ENCODE measurements around the gene LITAF. TPM values are rescaled to one million over a fixed set of nuclear protein-coding genes. Genes with fewer than 3 reads are reported as not detected.

The LITAF gene
- total RNA-seq, 5 donors from 2014 or later (not counting 1 experiment from before 2014, with no cell fraction given) = 150 to 256 (median 161) TPM

DNA sequence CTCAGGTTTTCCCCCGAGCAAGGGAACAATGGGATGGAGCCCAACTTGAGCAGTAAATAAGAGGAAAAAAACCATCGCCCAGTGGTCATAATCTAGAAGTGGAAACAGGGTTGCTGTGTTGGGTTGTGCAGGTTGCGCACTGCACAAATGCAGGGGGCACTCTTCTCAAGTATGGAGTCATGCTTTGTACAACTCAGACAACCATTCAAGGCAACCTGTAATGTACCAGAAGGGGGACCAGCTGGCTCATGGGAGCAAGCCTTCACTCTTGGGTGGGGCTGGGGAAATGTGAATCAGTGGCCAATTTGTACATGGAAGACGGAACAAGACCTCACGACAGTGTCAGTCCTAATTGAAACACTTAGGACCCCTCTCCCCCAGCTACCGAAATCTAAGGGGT is 23.9 kb upstream of the LITAF start:
- 100% methylated on average over 2 of the region's 6 CpGs for WGBS (ENCODE audit: insufficient coverage)
- H3K27me3 Mint-ChIP-seq = no peaks in the 10 kb centered on the region
- H3K4me3 Mint-ChIP-seq = no peak overlapping the region
- Histone ChIP-seq H3K4me1 (ENCODE audit: control insufficient read depth in 1 of 2, extremely low read depth in 1 of 2, insufficient read depth in 2 of 2, low read length in 2 of 2) (peaks cover 3 to 40% of the 10 kb centered on the region in 2 experiments), H3K27me3 (replicated peaks in 1 of 2; ENCODE audit: control insufficient read depth in 2 of 2, extremely low read depth in 1 of 2, insufficient read depth in 2 of 2, low read length in 1 of 2) (peaks cover 0 to 3% of the 10 kb centered on the region in 2 experiments), H3K9me3 (no peaks in the 10 kb centered on the region), H3K27ac (ENCODE audit: low read length) (no peak overlapping the region), H3K36me3 (ENCODE audit: control insufficient read depth in 2 of 2, extremely low read depth in 1 of 2, insufficient read depth in 1 of 2, low read length in 1 of 2) (no peaks in the 10 kb centered on the region), H3K4me3 (ENCODE audit: control insufficient read depth in 1 of 2, extremely low read depth in 1 of 2, low read length in 1 of 2) (no peak overlapping the region)
- ChIA-PET POLR2A (no interaction called here), CTCF (no interaction called here)
- H3K27ac Mint-ChIP-seq = peak overlapping the region in 1 of 2 donors; percentile 22
- DNase-seq (no peak), ATAC-seq (replicated peaks in 1 of 4) (no peak)
- H3K9me3 Mint-ChIP-seq = no peaks in the 10 kb centered on the region
- peaks cover 29 to 45% (median 32%) of the 10 kb centered on the region in 3 donors for H3K4me1 Mint-ChIP-seq
- no peaks in the 10 kb centered on the region for H3K36me3 Mint-ChIP-seq

DNA sequence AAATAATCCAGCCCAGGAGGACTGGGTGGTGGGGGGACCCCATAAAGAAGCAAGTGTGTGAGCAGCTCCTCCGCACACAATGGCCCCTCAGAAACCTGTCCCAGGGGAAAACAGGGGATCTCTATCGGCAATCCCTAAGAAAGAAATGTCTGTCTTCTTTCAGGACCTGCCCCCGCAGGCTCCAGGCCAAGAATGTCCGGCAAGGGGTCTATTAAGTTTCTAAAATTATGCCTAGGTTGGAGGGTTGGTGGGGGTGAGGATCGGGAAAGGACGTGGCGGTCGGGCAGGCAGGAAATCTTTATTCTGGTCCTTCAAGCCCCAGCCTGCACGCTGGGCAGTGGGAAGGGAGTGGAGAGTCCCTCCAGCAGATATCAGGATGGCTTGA is 23.4 kb upstream of the LITAF start:
- Histone ChIP-seq H3K4me1 (ENCODE audit: control insufficient read depth in 1 of 2, extremely low read depth in 1 of 2, insufficient read depth in 2 of 2, low read length in 2 of 2) (peaks cover 3 to 40% of the 10 kb centered on the region in 2 experiments), H3K27ac (ENCODE audit: low read length) (no peak overlapping the region), H3K9me3 (no peaks in the 10 kb centered on the region), H3K36me3 (ENCODE audit: control insufficient read depth in 2 of 2, extremely low read depth in 1 of 2, insufficient read depth in 1 of 2, low read length in 1 of 2) (no peaks in the 10 kb centered on the region), H3K4me3 (ENCODE audit: control insufficient read depth in 1 of 2, extremely low read depth in 1 of 2, low read length in 1 of 2) (no peak overlapping the region), H3K27me3 (replicated peaks in 1 of 2; ENCODE audit: control insufficient read depth in 2 of 2, extremely low read depth in 1 of 2, insufficient read depth in 2 of 2, low read length in 1 of 2) (peaks cover 0 to 5% of the 10 kb centered on the region in 2 experiments)
- H3K36me3 Mint-ChIP-seq = no peaks in the 10 kb centered on the region
- CTCF ChIA-PET = no interaction called here
- H3K9me3 Mint-ChIP-seq = no peaks in the 10 kb centered on the region
- no peak overlapping the region for H3K27ac Mint-ChIP-seq
- no peak overlapping the region for H3K4me3 Mint-ChIP-seq
- 98% methylated on average over 9 of the region's 9 CpGs for WGBS (ENCODE audit: insufficient coverage)
- POLR2A ChIA-PET = no interaction called here
- H3K4me1 Mint-ChIP-seq = peaks cover 28 to 45% (median 30%) of the 10 kb centered on the region in 3 donors
- H3K27me3 Mint-ChIP-seq = no peaks in the 10 kb centered on the region
- no peak for ATAC-seq (replicated peaks in 1 of 4)
- no peak for DNase-seq

DNA sequence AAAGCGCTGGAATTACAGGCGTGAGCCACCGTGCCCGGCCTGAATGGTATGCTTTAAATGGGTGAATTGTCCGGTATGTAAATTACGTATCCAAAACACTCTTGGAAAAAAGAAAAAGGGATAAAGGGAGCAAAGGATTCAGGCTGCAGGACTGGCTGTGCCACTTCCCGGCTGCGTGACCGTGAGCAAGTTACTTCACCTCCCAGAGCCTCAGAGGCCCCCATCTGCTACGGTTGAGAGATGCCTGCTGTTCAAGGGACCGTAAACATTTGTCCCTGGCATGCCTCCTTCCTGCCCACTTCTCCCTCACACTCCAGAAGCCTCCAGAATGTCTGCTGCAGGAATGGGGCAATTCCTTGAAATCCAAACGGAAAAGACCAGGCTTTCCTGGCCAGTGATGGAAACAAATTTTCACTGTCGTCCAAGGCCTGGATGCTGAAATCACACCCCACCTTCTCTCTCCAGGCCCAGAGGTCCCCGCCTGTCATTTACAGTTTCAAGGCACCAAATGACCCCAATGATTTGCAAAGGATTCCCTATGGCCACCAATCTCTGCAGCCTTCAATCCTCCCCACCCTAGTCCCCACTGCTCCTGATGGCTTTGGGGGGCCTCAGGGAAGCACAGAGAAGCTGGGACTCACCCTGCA is 22.9 kb upstream of the LITAF start:
- H3K27me3 ChIP-seq (replicated peaks in 1 of 2; ENCODE audit: control insufficient read depth in 2 of 2, extremely low read depth in 1 of 2, insufficient read depth in 2 of 2, low read length in 1 of 2) = peaks cover 0 to 9% of the 10 kb centered on the region in 2 experiments
- Mint-ChIP-seq H3K27me3 (no peaks in the 10 kb centered on the region), H3K36me3 (no peaks in the 10 kb centered on the region), H3K27ac (no peak overlapping the region), H3K4me3 (no peak overlapping the region), H3K9me3 (no peaks in the 10 kb centered on the region), H3K4me1 (peaks cover 23 to 40% (median 25%) of the 10 kb centered on the region in 3 donors)
- POLR2A ChIA-PET = no interaction called here
- DNase-seq (no peak), ATAC-seq (replicated peaks in 1 of 4) (no peak)
- WGBS (ENCODE audit: insufficient coverage) = 95% methylated on average over 12 of the region's 14 CpGs
- H3K4me1 ChIP-seq (ENCODE audit: control insufficient read depth in 1 of 2, extremely low read depth in 1 of 2, insufficient read depth in 2 of 2, low read length in 2 of 2) = peaks cover 3 to 35% of the 10 kb centered on the region in 2 experiments
- CTCF ChIA-PET = interaction anchor here in 1 of 2 donors (0.7 kb wide), 1 partner anchor 547 kb away, joined by 4 read pairs; no protein-coding TSS in a partner anchor
- no peaks in the 10 kb centered on the region for H3K9me3 ChIP-seq
- H3K4me3 ChIP-seq (ENCODE audit: control insufficient read depth in 1 of 2, extremely low read depth in 1 of 2, low read length in 1 of 2) = no peak overlapping the region
- H3K27ac ChIP-seq (ENCODE audit: low read length) = no peak overlapping the region
- no peaks in the 10 kb centered on the region for H3K36me3 ChIP-seq (ENCODE audit: control insufficient read depth in 2 of 2, extremely low read depth in 1 of 2, insufficient read depth in 1 of 2, low read length in 1 of 2)

DNA sequence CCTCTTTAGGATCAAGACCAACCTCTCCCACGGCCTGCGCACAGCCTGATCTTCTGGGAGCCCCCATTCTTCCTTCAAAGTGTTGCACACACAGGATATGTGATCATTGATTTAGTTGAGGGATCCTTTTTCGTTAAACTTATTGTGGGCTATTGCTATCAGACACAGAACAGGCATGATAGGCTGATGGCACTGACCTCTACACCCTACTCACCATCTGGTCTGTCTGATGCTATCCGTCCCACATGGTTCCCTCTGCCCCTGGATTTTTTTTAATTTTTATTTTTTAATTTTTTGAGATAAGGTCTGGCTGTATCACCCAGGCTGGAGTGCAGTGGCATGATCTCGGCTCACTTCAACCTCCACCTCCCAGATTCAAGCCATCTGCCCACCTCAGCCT is 19.2 kb upstream of the LITAF start:
- no peak for DNase-seq
- Histone ChIP-seq H3K36me3 (ENCODE audit: control insufficient read depth in 2 of 2, extremely low read depth in 1 of 2, insufficient read depth in 1 of 2, low read length in 1 of 2) (no peaks in the 10 kb centered on the region), H3K4me1 (ENCODE audit: control insufficient read depth in 1 of 2, extremely low read depth in 1 of 2, insufficient read depth in 2 of 2, low read length in 2 of 2) (peaks cover 0 to 8% of the 10 kb centered on the region in 2 experiments), H3K27me3 (replicated peaks in 1 of 2; ENCODE audit: control insufficient read depth in 2 of 2, extremely low read depth in 1 of 2, insufficient read depth in 2 of 2, low read length in 1 of 2) (peaks cover 0 to 12% of the 10 kb centered on the region in 2 experiments), H3K27ac (ENCODE audit: low read length) (no peak overlapping the region), H3K4me3 (ENCODE audit: control insufficient read depth in 1 of 2, extremely low read depth in 1 of 2, low read length in 1 of 2) (no peak overlapping the region), H3K9me3 (no peaks in the 10 kb centered on the region)
- CTCF ChIA-PET = no interaction called here
- Mint-ChIP-seq H3K9me3 (no peaks in the 10 kb centered on the region), H3K4me1 (peaks cover 10 to 29% (median 19%) of the 10 kb centered on the region in 3 donors), H3K4me3 (no peak overlapping the region), H3K27ac (no peak overlapping the region), H3K36me3 (no peaks in the 10 kb centered on the region), H3K27me3 (no peaks in the 10 kb centered on the region)
- ATAC-seq (replicated peaks in 1 of 4) = no peak
- no CpG with 5 or more reads among the region's 5 CpGs for WGBS (ENCODE audit: insufficient coverage)
- POLR2A ChIA-PET = no interaction called here

DNA sequence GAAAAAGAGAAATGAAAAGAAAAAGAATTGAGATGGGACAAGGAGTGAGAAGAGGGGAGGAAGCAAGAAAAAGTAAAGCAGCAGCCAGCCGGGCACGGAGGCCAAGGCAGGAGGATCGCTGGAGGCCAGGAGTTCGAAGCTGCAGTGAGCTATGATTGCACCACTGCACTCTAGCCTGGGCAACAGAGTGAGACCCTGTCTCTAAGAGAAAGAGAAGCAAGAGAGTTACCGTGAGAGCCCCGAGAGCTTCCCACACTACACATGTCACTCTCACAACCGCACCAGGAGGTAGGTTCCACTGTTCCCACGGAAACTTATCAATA is 18.8 kb upstream of the LITAF start:
- no peak overlapping the region for H3K27ac ChIP-seq (ENCODE audit: low read length)
- ChIA-PET CTCF (no interaction called here), POLR2A (no interaction called here)
- no peak for ATAC-seq (replicated peaks in 1 of 4)
- H3K4me1 ChIP-seq (ENCODE audit: control insufficient read depth in 1 of 2, extremely low read depth in 1 of 2, insufficient read depth in 2 of 2, low read length in 2 of 2) = peaks cover 0 to 8% of the 10 kb centered on the region in 2 experiments
- WGBS (ENCODE audit: insufficient coverage) = 87% methylated on average over 6 of the region's 8 CpGs
- H3K27ac Mint-ChIP-seq = peak overlapping the region in 1 of 2 donors; percentile 28
- no peaks in the 10 kb centered on the region for H3K27me3 Mint-ChIP-seq
- no peak overlapping the region for H3K4me3 ChIP-seq (ENCODE audit: control insufficient read depth in 1 of 2, extremely low read depth in 1 of 2, low read length in 1 of 2)
- no peaks in the 10 kb centered on the region for H3K9me3 ChIP-seq
- H3K4me3 Mint-ChIP-seq = no peak overlapping the region
- no peaks in the 10 kb centered on the region for H3K9me3 Mint-ChIP-seq
- peaks cover 9 to 29% (median 19%) of the 10 kb centered on the region in 3 donors for H3K4me1 Mint-ChIP-seq
- no peaks in the 10 kb centered on the region for H3K36me3 Mint-ChIP-seq
- H3K36me3 ChIP-seq (ENCODE audit: control insufficient read depth in 2 of 2, extremely low read depth in 1 of 2, insufficient read depth in 1 of 2, low read length in 1 of 2) = no peaks in the 10 kb centered on the region
- DNase-seq = no peak
- peaks cover 0 to 14% of the 10 kb centered on the region in 2 experiments for H3K27me3 ChIP-seq (replicated peaks in 1 of 2; ENCODE audit: control insufficient read depth in 2 of 2, extremely low read depth in 1 of 2, insufficient read depth in 2 of 2, low read length in 1 of 2)

DNA sequence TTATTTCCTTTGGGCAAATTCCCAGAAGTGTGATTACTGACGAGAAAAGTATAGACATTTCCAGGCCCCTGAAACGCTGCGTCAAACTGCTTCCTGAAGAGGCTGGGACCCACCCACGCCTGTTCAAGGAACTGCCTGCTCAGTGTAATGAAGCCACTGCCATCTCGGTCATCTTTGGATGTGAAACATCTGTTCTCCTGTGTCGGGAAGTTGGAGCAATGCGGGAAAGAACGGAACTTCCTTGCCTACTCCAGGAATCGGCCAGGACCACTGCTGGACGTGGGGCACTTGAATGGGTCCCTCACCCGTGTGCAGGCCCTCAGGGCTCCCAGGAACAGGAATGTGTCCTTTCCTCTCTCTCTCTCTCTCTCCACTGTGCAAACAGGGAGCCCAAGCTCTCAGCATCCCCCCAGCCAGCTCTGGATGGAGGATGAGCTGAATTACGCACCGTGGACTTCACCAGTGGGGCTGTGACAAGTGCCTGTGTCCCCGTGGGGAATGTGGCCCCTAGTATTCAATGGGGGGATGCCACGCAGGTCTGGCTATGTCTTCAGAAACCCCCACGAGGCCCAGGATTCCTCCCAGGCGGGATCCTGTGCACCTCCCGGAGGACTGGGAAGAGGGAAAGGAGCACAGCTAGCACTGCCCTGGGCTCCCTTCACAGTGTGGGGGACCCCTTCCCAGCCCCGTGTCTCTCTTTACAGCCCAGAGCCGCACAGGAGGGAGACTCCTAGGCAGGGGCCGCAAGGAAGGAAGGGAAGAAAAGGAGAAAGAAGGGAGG is 18.3 kb upstream of the LITAF start:
- H3K9me3 Mint-ChIP-seq = no peaks in the 10 kb centered on the region
- POLR2A ChIA-PET = no interaction called here
- 86% methylated on average over 21 of the region's 21 CpGs for WGBS (ENCODE audit: insufficient coverage)
- H3K4me3 Mint-ChIP-seq = no peak overlapping the region
- Histone ChIP-seq H3K9me3 (no peaks in the 10 kb centered on the region), H3K4me1 (ENCODE audit: control insufficient read depth in 1 of 2, extremely low read depth in 1 of 2, insufficient read depth in 2 of 2, low read length in 2 of 2) (peaks cover 0 to 6% of the 10 kb centered on the region in 2 experiments), H3K27ac (ENCODE audit: low read length) (no peak overlapping the region), H3K27me3 (replicated peaks in 1 of 2; ENCODE audit: control insufficient read depth in 2 of 2, extremely low read depth in 1 of 2, insufficient read depth in 2 of 2, low read length in 1 of 2) (peaks cover 0 to 17% of the 10 kb centered on the region in 2 experiments), H3K36me3 (ENCODE audit: control insufficient read depth in 2 of 2, extremely low read depth in 1 of 2, insufficient read depth in 1 of 2, low read length in 1 of 2) (no peaks in the 10 kb centered on the region), H3K4me3 (ENCODE audit: control insufficient read depth in 1 of 2, extremely low read depth in 1 of 2, low read length in 1 of 2) (no peak overlapping the region)
- ATAC-seq (replicated peaks in 1 of 4) (no peak), DNase-seq (no peak)
- no peak overlapping the region for H3K27ac Mint-ChIP-seq
- peaks cover 9 to 24% (median 16%) of the 10 kb centered on the region in 3 donors for H3K4me1 Mint-ChIP-seq
- CTCF ChIA-PET = no interaction called here
- no peaks in the 10 kb centered on the region for H3K36me3 Mint-ChIP-seq
- H3K27me3 Mint-ChIP-seq = no peaks in the 10 kb centered on the region
